Measurements from ENCODE around the gene CLEC4D. TPM values are rescaled to one million over a fixed set of nuclear protein-coding genes. Genes with fewer than 3 reads are reported as not detected.
"Not testable (repeated sequence)": the region's sequence is repeated elsewhere in the genome, so short reads cannot be mapped to it uniquely, and the experiment has no call there.

Gene CLEC4D
- total and polyA plus RNA-seq, 5 donors = 0.26 TPM; not detected in 4

DNA sequence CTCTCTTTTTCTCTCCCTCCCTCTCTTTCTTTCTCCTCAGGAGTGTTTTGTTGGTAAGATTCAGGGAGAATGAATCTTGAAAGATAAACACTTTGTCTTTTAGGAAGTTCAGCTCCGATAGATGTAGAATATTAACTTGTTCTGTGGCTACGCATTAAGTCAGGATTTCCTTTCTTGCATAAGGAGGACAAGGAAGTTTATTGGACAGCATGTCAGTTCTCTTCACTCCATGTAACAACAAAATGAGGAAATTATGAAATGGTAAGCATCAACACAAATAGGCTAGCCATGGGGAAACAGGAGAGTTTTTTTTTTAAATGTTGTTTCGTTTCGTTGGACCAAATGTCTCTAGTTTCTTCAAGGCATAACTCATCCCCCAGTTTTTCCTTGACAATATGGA lies 27.5 kb downstream of the CLEC4D start, which contains the start of gene CLEC4E:
Gene CLEC4E (minus strand): TSS at position 75 of the 400 bp plus-strand sequence. CDS start 108 bp downstream, outside the sequence.
- H3K27ac ChIP-seq (ENCODE audit: low read length); H3K27me3 ChIP-seq (ENCODE audit: control insufficient read depth, insufficient read depth); DNase-seq; H3K9me3 ChIP-seq (ENCODE audit: control insufficient read depth, low read length); H3K4me1 ChIP-seq (ENCODE audit: control insufficient read depth, insufficient read depth, low read length); H3K4me3 ChIP-seq (ENCODE audit: low read length): not testable (repeated sequence)
- intact Hi-C loops (cut with DNase I) = loop anchor here in 1 of 4 donors (10.0 kb wide), 1 partner anchor 74 kb away; the partner anchor contains the start of gene AICDA
- peak; percentile 21 to 62 for ATAC-seq
- 59% methylated on average over 4 of the region's 4 CpGs for WGBS

DNA sequence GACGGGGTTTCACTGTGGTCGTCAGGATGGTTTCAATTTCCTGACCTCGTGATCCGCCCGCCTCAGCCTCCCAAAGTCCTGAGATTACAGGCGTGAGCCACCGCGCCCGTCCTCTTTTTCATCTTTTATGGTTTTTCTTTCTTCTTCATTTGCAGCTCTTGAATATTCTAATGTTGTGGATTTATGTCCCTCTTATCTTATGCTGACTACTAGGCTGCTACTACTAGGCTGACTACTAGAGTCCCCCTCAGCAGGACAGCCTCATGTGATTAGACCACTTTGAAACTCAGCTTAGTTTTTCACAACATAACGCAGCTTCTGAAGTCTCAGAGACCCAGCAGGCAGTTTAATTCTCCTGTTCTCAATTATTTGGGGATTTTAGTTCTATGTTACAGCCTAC lies 28.3 kb downstream of the CLEC4D start:
- ATAC-seq (no peak), DNase-seq (no peak)
- H3K27ac ChIP-seq (ENCODE audit: low read length) = no peak overlapping the region
- intact Hi-C loops (cut with DNase I) = loop anchor here in 1 of 4 donors (10.0 kb wide), 1 partner anchor 73 kb away; the partner anchor contains the start of gene AICDA
- no peaks in the 10 kb centered on the region for H3K27me3 ChIP-seq (ENCODE audit: control insufficient read depth, insufficient read depth)
- no peak overlapping the region for H3K4me3 ChIP-seq (ENCODE audit: low read length)
- no peaks in the 10 kb centered on the region for H3K9me3 ChIP-seq (ENCODE audit: control insufficient read depth, low read length)
- H3K4me1 ChIP-seq (ENCODE audit: control insufficient read depth, insufficient read depth, low read length) = no peaks in the 10 kb centered on the region
- WGBS = 79% methylated on average over 10 of the region's 10 CpGs

DNA sequence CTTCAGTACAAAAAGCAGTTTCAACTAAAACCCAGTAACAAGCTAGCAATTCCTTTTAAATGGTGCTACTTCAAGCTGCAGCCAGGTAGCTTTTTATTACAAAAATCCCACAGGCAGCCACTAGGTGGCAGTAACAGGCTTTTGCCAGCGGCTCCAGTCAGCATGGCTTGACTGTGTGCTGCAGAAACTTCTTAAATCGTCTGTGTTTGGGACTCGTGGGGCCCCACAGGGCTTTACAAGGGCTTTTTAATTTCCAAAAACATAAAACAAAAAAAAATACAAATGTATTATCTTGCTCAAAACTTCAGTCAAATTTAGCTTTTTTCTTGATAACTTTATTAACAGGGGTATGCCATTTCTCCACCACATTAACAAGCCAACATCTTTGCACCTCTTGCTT lies 31.0 kb downstream of the CLEC4D start:
- H3K27me3 ChIP-seq (ENCODE audit: control insufficient read depth, insufficient read depth) = no peaks in the 10 kb centered on the region
- no peaks in the 10 kb centered on the region for H3K9me3 ChIP-seq (ENCODE audit: control insufficient read depth, low read length)
- ATAC-seq (peak in 1 of 2 donors; percentile 71), DNase-seq (peak; percentile 47 to 73 (median 56))
- WGBS = 1% methylated on average over 3 of the region's 3 CpGs
- intact Hi-C loops (cut with DNase I) = loop anchor here in 2 of 4 donors (2.0 to 10.0 kb wide), 2 partner anchors 65 to 71 kb away; partner anchors contain the start of gene AICDA (in 1 of the 2)
- H3K27ac ChIP-seq (ENCODE audit: low read length) = no peak overlapping the region
- H3K4me1 ChIP-seq (ENCODE audit: control insufficient read depth, insufficient read depth, low read length) = no peaks in the 10 kb centered on the region
- H3K4me3 ChIP-seq (ENCODE audit: low read length) = peak overlapping the region; percentile 27

DNA sequence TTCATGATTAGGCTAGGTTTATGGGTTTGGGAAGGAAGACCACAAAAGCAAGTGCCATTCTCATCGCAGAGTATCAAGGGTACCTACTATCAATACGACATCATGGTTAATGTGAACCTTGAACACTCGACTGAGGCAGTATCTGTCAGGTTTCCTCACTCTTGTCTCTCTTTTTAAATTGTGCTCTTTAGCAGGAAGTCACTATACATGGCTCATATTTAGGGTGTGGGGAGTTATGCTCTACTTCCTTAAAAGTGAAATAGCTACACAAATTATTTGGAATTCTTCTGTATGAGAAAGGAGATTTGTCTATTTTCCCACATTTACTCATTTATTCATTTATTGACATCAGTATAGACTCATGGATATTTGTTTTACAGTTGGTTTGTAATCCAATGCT lies 33.3 kb downstream of the CLEC4D start:
- Histone ChIP-seq H3K9me3 (ENCODE audit: control insufficient read depth, low read length) (no peaks in the 10 kb centered on the region), H3K4me3 (ENCODE audit: low read length) (no peak overlapping the region), H3K27me3 (ENCODE audit: control insufficient read depth, insufficient read depth) (no peaks in the 10 kb centered on the region), H3K27ac (ENCODE audit: low read length) (no peak overlapping the region), H3K4me1 (ENCODE audit: control insufficient read depth, insufficient read depth, low read length) (no peaks in the 10 kb centered on the region)
- 70% methylated on average over 3 of the region's 3 CpGs for WGBS
- ATAC-seq (no peak), DNase-seq (no peak)
- intact Hi-C loops (cut with DNase I) = loop anchor here in 1 of 4 donors (10.0 kb wide), 1 partner anchor 68 kb away; the partner anchor contains the start of gene AICDA

DNA sequence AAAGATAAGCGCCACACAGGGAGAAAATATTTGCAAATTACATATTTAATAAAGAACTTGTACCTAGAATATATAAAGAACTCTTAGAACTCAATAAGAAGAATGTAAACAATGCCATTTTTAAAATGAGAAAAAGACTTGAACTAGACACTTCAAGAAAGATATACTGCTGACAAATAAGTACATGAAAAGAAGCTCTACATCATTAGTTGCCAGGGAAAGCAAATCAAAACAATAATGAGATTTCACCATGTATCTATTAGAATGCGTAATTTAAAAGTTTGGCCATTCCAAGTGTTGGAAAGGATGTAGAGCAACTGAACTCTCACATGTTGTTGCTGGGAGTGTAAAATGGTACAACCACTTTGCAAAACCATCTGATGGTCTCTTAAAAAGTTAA lies 34.3 kb downstream of the CLEC4D start:
- DNase-seq (no peak), ATAC-seq (no peak)
- intact Hi-C loops (cut with DNase I) = loop anchor here in 1 of 4 donors (10.0 kb wide), 1 partner anchor 67 kb away; the partner anchor contains the start of gene AICDA
- WGBS = 68% methylated on average over 2 of the region's 2 CpGs
- no peaks in the 10 kb centered on the region for H3K27me3 ChIP-seq (ENCODE audit: control insufficient read depth, insufficient read depth)
- no peaks in the 10 kb centered on the region for H3K9me3 ChIP-seq (ENCODE audit: control insufficient read depth, low read length)
- no peaks in the 10 kb centered on the region for H3K4me1 ChIP-seq (ENCODE audit: control insufficient read depth, insufficient read depth, low read length)
- no peak overlapping the region for H3K27ac ChIP-seq (ENCODE audit: low read length)
- no peak overlapping the region for H3K4me3 ChIP-seq (ENCODE audit: low read length)

DNA sequence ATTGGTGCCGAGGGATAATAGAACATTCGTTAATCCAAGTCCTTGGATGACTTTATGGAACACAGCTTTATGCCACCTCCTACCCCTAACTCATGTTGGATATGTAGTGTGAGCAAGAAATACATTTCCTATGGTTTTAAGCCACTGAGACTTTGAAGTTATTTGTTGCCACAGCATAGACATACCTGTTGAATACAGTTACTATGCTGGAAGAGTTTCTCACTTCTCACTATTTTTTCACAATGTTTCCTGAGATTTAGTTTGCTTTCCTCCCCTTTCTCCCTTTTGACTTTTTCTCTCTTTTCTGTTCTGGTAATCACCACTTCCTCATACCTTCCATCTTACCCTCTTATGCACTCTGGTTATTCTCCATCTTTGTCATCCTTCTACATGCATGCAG lies 34.9 kb downstream of the CLEC4D start:
- H3K27me3 ChIP-seq (ENCODE audit: control insufficient read depth, insufficient read depth) = no peaks in the 10 kb centered on the region
- H3K9me3 ChIP-seq (ENCODE audit: control insufficient read depth, low read length) = no peaks in the 10 kb centered on the region
- no peak overlapping the region for H3K27ac ChIP-seq (ENCODE audit: low read length)
- WGBS = 93% methylated on average over 2 of the region's 2 CpGs
- no peak overlapping the region for H3K4me3 ChIP-seq (ENCODE audit: low read length)
- no peaks in the 10 kb centered on the region for H3K4me1 ChIP-seq (ENCODE audit: control insufficient read depth, insufficient read depth, low read length)
- intact Hi-C loops (cut with DNase I) = loop anchor here in 1 of 4 donors (10.0 kb wide), 1 partner anchor 67 kb away; the partner anchor contains the start of gene AICDA
- ATAC-seq = no peak
- no peak for DNase-seq

DNA sequence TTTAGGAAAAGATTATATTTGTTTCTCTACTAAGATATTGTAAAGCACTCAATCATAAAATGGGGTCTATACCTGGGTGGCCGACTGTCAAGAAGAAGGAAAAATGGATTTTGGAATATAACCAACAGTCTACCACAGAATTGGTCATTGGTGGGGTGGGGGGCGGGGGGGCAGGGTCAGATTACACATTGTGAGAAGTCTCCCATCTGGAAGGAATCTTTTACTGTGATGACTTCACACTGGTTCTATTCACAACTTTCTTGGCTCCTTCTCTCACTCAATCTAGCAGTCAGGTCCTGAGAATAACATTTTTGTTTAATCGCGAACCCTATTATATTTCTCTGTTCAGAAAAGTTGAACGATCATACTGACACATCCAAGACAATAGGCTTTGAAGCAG lies 36.1 kb downstream of the CLEC4D start:
- Histone ChIP-seq H3K27ac (ENCODE audit: low read length) (no peak overlapping the region), H3K4me1 (ENCODE audit: control insufficient read depth, insufficient read depth, low read length) (no peaks in the 10 kb centered on the region), H3K4me3 (ENCODE audit: low read length) (no peak overlapping the region), H3K9me3 (ENCODE audit: control insufficient read depth, low read length) (no peaks in the 10 kb centered on the region), H3K27me3 (ENCODE audit: control insufficient read depth, insufficient read depth) (no peaks in the 10 kb centered on the region)
- DNase-seq (no peak), ATAC-seq (no peak)
- 74% methylated on average over 5 of the region's 5 CpGs for WGBS
- intact Hi-C loops (cut with DNase I) = loop anchor here in 1 of 4 donors (10.0 kb wide), 1 partner anchor 65 kb away; the partner anchor contains the start of gene AICDA

DNA sequence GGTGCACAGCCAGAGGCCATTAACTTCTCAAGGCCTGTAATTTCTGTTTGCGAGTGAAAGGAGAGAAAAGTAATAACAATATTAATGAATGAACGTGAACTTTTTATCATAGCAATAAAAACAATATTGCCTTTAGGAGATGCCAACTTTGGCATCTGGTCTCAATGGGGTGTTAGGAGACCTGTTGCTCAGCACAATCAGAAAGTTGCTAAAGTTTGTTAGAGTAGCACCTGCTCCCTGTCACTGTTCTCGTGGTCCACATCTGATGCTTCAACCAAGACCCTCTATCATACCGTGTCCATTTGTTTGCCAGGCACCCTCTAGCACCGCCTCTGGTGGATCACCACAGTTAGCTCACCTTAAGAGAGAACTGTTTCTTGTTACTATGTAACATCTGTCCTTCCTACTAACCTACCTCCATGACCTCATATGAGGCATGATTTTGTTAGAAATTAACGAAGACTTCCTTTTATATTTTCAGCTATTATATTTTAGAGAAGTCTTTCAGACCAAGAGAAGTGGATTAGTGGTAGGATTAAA lies 39.9 kb downstream of the CLEC4D start:
- Histone ChIP-seq H3K27ac (ENCODE audit: low read length) (no peak overlapping the region), H3K4me3 (ENCODE audit: low read length) (no peak overlapping the region), H3K4me1 (ENCODE audit: control insufficient read depth, insufficient read depth, low read length) (no peaks in the 10 kb centered on the region), H3K9me3 (ENCODE audit: control insufficient read depth, low read length) (no peaks in the 10 kb centered on the region), H3K27me3 (ENCODE audit: control insufficient read depth, insufficient read depth) (no peaks in the 10 kb centered on the region)
- no peak for ATAC-seq
- intact Hi-C loops (cut with DNase I) = no loop called here
- WGBS = 72% methylated on average over 6 of the region's 6 CpGs
- no peak for DNase-seq

DNA sequence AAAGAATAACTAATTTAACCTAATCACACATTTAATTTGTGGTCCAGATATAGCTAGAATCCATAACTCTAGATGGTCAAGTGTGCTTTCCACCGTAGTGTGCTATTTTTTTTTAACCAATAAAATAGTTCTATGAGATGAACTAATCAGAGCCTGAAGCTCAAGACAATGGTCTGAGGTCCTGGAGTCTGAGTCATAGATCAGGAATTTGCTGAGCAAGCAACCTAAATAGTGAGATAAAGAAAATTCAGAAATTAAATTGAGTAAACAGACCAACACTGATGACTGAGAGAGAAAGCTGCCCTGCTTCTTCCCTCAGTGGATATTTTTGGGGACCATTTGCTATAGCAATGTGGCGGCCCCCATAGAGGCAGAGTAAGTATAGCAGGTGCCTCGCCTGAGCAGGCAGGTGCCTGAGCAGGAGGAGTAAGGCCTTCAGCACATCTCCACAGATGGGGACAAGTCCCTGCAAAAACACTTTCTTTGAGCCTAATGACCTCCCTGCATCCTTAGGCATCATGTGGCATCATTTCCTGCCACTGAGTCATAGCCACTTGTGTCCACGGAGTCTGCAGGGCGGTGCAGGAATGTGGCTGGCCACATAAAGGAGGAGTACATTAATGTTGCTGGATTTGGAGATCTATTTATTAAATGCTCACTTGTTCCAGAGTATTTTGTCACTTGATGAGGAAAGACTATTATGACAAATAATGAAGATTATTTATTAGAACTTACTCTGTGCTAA lies 41.3 kb downstream of the CLEC4D start:
- ATAC-seq (no peak), DNase-seq (no peak)
- no peaks in the 10 kb centered on the region for H3K27me3 ChIP-seq (ENCODE audit: control insufficient read depth, insufficient read depth)
- WGBS = 80% methylated on average over 5 of the region's 5 CpGs
- no peaks in the 10 kb centered on the region for H3K9me3 ChIP-seq (ENCODE audit: control insufficient read depth, low read length)
- no peak overlapping the region for H3K27ac ChIP-seq (ENCODE audit: low read length)
- no peaks in the 10 kb centered on the region for H3K4me1 ChIP-seq (ENCODE audit: control insufficient read depth, insufficient read depth, low read length)
- no peak overlapping the region for H3K4me3 ChIP-seq (ENCODE audit: low read length)
- intact Hi-C loops (cut with DNase I) = no loop called here

DNA sequence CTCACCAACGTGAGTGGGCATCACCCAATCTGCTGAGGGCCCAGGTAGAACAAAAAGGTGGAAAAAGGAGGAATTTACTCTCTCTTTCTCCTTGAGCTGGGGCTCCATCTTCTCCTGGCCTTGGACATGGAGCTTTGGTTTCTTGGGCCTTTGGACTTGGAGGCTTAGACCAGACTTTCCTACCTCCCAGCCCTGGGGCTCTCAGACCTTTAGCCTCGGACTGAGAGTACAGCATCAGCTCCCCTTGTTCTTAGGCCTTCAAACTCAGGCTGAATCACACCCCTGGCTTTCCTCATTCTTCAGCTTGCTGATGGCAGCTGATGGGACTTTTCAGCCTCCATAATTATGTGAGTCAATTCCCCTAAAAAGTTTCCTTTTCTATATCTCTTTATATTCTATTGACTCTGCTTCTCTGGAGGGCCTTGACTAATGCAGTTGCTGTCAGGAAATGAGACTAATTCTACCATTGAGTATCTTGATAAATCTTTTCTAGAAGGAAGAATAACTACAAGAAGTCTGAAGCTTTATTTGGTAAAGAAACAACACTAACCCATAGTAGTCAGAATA lies 43.3 kb downstream of the CLEC4D start:
- no peak overlapping the region for H3K27ac ChIP-seq (ENCODE audit: low read length)
- no peak for DNase-seq
- 57% methylated on average over 2 of the region's 2 CpGs for WGBS
- no peak for ATAC-seq
- H3K27me3 ChIP-seq (ENCODE audit: control insufficient read depth, insufficient read depth) = no peaks in the 10 kb centered on the region
- no peaks in the 10 kb centered on the region for H3K4me1 ChIP-seq (ENCODE audit: control insufficient read depth, insufficient read depth, low read length)
- intact Hi-C loops (cut with DNase I) = no loop called here
- no peaks in the 10 kb centered on the region for H3K9me3 ChIP-seq (ENCODE audit: control insufficient read depth, low read length)
- no peak overlapping the region for H3K4me3 ChIP-seq (ENCODE audit: low read length)

DNA sequence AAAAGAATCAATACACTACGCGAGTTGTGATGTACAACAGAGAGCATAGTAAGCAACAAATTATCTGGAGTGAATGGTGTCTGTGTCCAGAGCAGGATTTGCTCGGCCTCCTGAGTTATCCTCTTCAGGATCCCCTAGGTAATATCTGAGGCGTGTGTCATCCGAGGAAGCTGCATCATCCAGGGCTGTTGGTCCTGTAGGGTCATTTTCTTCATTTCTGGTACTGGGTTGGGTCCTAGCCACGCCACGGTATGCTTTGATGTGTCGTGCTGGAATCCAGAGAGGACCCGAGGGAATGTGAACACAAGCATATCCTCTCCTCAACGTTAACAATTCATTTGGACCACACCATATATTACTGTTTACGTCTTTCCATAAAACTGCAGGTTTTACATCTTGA lies 46.4 kb downstream of the CLEC4D start:
- Histone ChIP-seq H3K27ac (ENCODE audit: low read length) (no peak overlapping the region), H3K4me1 (ENCODE audit: control insufficient read depth, insufficient read depth, low read length) (no peaks in the 10 kb centered on the region), H3K9me3 (ENCODE audit: control insufficient read depth, low read length) (no peaks in the 10 kb centered on the region), H3K4me3 (ENCODE audit: low read length) (no peak overlapping the region), H3K27me3 (ENCODE audit: control insufficient read depth, insufficient read depth) (no peaks in the 10 kb centered on the region)
- intact Hi-C loops (cut with DNase I) = no loop called here
- DNase-seq = no peak
- 75% methylated on average over 11 of the region's 11 CpGs for WGBS
- no peak for ATAC-seq
